Neural cell (in vitro differentiated cells): ENCODE measurements around the gene UBAC2.

Experiments used
- CTCF ChIP-seq: fragments of 450-650 bp; IDR thresholded peaks from 2 replicates; pipeline ENCODE4 v1.5.1; 2014; ENCODE audit warnings: antibody characterized with exemption, mild to moderate bottlenecking, moderate library complexity; ENCODE audit not compliant: poor library complexity, severe bottlenecking
- EZH2 ChIP-seq: fragments of 200-600, 300-800 bp; shearing (Covaris generic), sonication (generic); IDR thresholded peaks from 2 replicates; pipeline ENCODE4 v1.6.1; 2014; ENCODE audit warnings: antibody characterized with exemption, low read length, borderline replicate concordance, mild to moderate bottlenecking; ENCODE audit not compliant: insufficient read depth, poor library complexity, severe bottlenecking
- SMC3 ChIP-seq: fragments of 450-650 bp; conservative IDR thresholded peaks from 2 replicates; pipeline ENCODE4 v1.6.1; 2014; ENCODE audit warnings: antibody characterized with exemption, mild to moderate bottlenecking, moderate library complexity; ENCODE audit not compliant: poor library complexity

GRCh38 chr13:99415014-99415650 is 214.5 kb downstream of the UBAC2 start:
- TF ChIP-seq CTCF (no peak), SMC3 (no peak), EZH2 (no peak)
